Pancreas (tissue), 10 donors: Measurements from ENCODE around the gene LPAR1. TPM values are rescaled to one million over a fixed set of nuclear protein-coding genes. Genes with fewer than 3 reads are reported as not detected.

Experiments
- ATAC-seq, 4 donors: fragments of 200-7000 bp; cut with Tn5 transposase; one replicate each; pipeline versions ENCODE4 v1.8.0 to v1.9.1; 2020; ENCODE audit warnings: mild to moderate bottlenecking in 4 of 4, moderate library complexity in 4 of 4
- DNase-seq, 6 donors: peaks; one replicate each; pipeline ENCODE4 v3.0.0-alpha.2; 2020
- FAIRE-seq: peaks from 2 replicates; lab custom pipeline; 2012; peaks lifted over from hg19 to GRCh38; lab: Jason Lieb, UNC
- H3K27ac ChIP-seq, 4 donors: fragments of 200-600 bp; sonication (generic); 1 replicate in 3 of 4; 2 replicates in 1 of 4; pipeline versions ENCODE4 v1.5.0 to v1.8.0; 2020
- H3K27me3 ChIP-seq, 4 donors: fragments of 200-600 bp; one replicate each; pipeline ENCODE4 v1.8.0; 2021
- H3K36me3 ChIP-seq, 3 donors: fragments of 200-600 bp; sonication (generic) in 1 of 3; one replicate each; pipeline versions ENCODE4 v1.5.0 to v1.8.0; 2020 to 2021
- H3K4me1 ChIP-seq, 3 donors: fragments of 200-600 bp; one replicate each; pipeline ENCODE4 v1.8.0; 2021
- H3K4me3 ChIP-seq, 4 donors: fragments of 200-600 bp; sonication (generic) in 2 of 4; one replicate each; pipeline versions ENCODE4 v1.5.0 to v1.8.0; 2020 to 2021
- H3K9me3 ChIP-seq, 4 donors: fragments of 200-600 bp; one replicate each; pipeline ENCODE4 v1.8.0; 2021
- WGBS, 2 donors: extraction: QIAGEN DNeasy Blood & Tissue Kit; methylation state at CpG; one replicate each; pipeline ENCODE4 v1.1.7; 2013; 5-methylcytosine and 5-hydroxymethylcytosine counted together
- intact Hi-C, 3 donors: fragments of 100-400 bp; cut with DNase I; formaldehyde crosslinking; loops; one replicate each; pipeline versions ENCODE4 v1.11.1 to v1.14.2; 2022
- polyA plus RNA-seq, 2 donors: library from polyadenylated mRNA; stranded (reverse); fragments of 200-250 nt; gene quantifications; one replicate each; pipeline ENCODE4 v1.2.3, GENCODE V29; 2013
- total RNA-seq, 6 donors: library from RNA; stranded (reverse); fragmentation: NEBNext Ultra II Directional in 4 of 6; extraction: Animal tissue kit (Norgen Biotek cat#: 25700) in 4 of 6; gene quantifications; one replicate each; pipeline versions ENCODE4 v1.2.1 to v1.2.4, GENCODE V29; 2021 to 2023
- TF ChIP-seq, protein P1 (sequence below), 4 donors: fragments of 200-600 bp; sonication (generic) in 3 of 4; IDR thresholded peaks; one replicate each; pipeline versions ENCODE4 v1.5.0 to v1.8.0; 2021; ENCODE audit warnings: antibody characterized with exemption in 4 of 4
- donor health status: healthy with polysubstance abuse.
- donor health status: DM: no; HTN: no; CAD: no; lungs with moderate emphysema.
- donor health status: DM: no; HTN: no; CAD: no.
- donor health status: control.
- donor health status: control.
- donor health status: Bipolar disorder and iron deficiency.
- donor health status: DM: yes; HTN: yes; CAD: no.
- donor health status: DM: no; HTN: no; CAD: no.
- donor health status: DM: no; HTN: no; CAD: no.
- donor health status: DM: yes; HTN: yes; CAD: no.

Gene LPAR1
- total and polyA plus RNA-seq, 8 donors = 3.8 to 11.4 (median 5.2) TPM

DNA sequence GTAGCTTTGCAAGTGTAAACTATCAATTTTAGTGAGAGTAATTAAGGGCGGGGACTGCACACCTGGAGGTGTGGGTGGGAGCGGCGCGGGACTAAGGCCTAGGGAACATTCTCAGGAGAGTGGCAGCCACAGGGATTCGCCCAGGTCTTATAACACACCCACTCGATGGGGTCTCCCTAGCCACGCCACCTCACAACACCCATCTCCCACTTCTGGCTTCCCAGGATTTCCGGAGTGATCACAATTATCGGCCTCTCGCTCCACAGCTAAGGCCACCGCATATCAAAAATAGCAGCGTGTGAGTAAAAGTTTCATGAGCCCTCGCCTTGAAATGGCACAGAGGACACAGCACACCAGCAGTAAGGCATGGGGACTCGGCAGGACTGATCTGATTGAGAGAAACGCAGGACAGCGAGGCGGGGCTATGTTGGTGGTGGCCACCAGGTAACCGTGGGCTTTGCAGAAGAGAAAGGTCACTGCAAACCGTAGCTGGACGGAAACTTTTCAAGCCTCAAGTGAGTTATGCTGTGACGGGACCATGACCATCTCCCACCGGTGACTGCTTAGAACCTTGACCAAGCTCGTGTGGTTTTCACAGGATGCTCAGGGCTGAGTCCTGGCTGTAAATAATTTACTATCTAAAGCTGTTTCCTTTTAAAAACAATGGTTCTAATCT lies 1.1 kb upstream of the LPAR1 start:
- 7% methylated on average over 22 to 23 of the region's 23 CpGs for WGBS, 2 donors
- peaks cover 0 to 14% (median 3%) of the 10 kb centered on the region in 3 donors for H3K4me1 ChIP-seq
- no peaks in the 10 kb centered on the region for H3K36me3 ChIP-seq
- H3K27me3 ChIP-seq = no peaks in the 10 kb centered on the region
- peak overlapping the region; percentile 72 to 91 (median 84) for H3K27ac ChIP-seq
- TF ChIP-seq, protein P1, sequence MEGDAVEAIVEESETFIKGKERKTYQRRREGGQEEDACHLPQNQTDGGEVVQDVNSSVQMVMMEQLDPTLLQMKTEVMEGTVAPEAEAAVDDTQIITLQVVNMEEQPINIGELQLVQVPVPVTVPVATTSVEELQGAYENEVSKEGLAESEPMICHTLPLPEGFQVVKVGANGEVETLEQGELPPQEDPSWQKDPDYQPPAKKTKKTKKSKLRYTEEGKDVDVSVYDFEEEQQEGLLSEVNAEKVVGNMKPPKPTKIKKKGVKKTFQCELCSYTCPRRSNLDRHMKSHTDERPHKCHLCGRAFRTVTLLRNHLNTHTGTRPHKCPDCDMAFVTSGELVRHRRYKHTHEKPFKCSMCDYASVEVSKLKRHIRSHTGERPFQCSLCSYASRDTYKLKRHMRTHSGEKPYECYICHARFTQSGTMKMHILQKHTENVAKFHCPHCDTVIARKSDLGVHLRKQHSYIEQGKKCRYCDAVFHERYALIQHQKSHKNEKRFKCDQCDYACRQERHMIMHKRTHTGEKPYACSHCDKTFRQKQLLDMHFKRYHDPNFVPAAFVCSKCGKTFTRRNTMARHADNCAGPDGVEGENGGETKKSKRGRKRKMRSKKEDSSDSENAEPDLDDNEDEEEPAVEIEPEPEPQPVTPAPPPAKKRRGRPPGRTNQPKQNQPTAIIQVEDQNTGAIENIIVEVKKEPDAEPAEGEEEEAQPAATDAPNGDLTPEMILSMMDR (IDR thresholded peaks at IDR 0.05) = no peak
- peak; percentile 39 to 65 (median 56) for ATAC-seq
- FAIRE-seq = no peak
- DNase-seq = peak in 5 of 6 donors; percentile 21 to 66 (median 38)
- peak overlapping the region; percentile 49 to 80 (median 68) for H3K4me3 ChIP-seq
- intact Hi-C loops = no loop called here
- H3K9me3 ChIP-seq = no peaks in the 10 kb centered on the region

DNA sequence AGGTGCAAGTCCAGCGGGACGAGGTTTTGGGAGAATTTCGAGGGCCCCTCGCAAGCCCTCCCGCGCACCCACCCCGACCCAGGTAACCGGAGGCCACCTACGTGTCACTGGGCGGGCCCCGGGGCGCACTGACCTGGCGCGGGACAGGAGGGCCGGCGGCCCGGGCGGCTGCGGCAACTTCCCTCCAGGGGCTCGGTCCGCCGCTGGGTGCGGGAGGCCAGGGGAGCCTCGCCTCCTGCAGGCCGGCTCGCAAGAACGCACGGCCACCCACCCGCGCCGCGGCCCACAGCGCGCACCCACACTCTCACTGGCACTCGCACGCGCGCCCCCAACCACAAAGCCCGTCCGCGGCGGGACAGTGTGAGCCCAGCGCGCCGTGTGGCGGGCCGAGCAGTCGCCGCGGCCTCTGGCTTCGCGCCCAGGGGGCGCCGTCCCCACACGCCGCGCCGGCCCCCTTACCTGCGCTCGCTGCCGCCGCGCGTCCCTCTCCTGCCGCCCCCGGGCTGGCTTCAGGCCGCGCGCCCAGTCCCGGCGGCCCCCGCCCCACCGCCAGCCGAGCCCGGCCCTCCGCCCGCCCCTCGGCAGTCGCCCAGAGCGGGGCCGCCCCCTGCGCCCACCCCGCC lies 451 bp downstream of the LPAR1 start:
- Histone ChIP-seq H3K27ac (peak overlapping the region; percentile 32 to 91 (median 84)), H3K4me1 (peaks cover 0 to 14% (median 6%) of the 10 kb centered on the region in 3 donors), H3K36me3 (no peaks in the 10 kb centered on the region), H3K27me3 (no peaks in the 10 kb centered on the region), H3K4me3 (peak overlapping the region; percentile 55 to 80 (median 68)), H3K9me3 (no peaks in the 10 kb centered on the region)
- 1 to 2% methylated on average over 28 to 83 of the region's 83 CpGs for WGBS, 2 donors
- intact Hi-C loops = no loop called here
- TF ChIP-seq, protein P1 (IDR thresholded peaks at IDR 0.05) = no peak
- peak; percentile 50 to 64 (median 58) for ATAC-seq
- DNase-seq = peak; percentile 32 to 83 (median 52)
- FAIRE-seq = no peak

DNA sequence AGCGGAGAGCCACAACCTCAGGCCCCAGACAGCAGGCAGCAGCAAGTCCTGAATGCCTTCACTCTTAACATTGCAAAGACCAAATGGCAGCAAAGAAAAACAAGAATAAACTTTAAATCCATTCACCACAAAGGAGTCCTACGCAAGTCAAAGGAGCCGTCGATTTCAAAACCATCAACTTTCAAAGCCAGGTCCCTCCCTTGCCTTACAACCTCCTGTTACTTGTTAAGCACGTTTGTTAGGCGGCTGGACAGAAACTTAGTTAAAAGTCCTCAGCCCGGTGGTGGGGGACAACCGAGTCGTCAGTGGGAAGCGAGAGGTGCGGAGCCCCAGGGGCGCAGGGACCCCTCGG lies 938 bp downstream of the LPAR1 start:
- WGBS, 2 donors = 2 to 4% methylated on average over 13 of the region's 13 CpGs
- ATAC-seq (peak; percentile 12 to 22 (median 21)), DNase-seq (no peak), FAIRE-seq (no peak)
- intact Hi-C loops = no loop called here
- H3K4me3 ChIP-seq = peak overlapping the region; percentile 55 to 80 (median 68)
- no peaks in the 10 kb centered on the region for H3K36me3 ChIP-seq
- TF ChIP-seq, protein P1 (IDR thresholded peaks at IDR 0.05) = no peak
- H3K9me3 ChIP-seq = no peaks in the 10 kb centered on the region
- H3K27me3 ChIP-seq = no peaks in the 10 kb centered on the region
- peak overlapping the region; percentile 32 to 91 (median 78) for H3K27ac ChIP-seq
- peaks cover 0 to 14% (median 10%) of the 10 kb centered on the region in 3 donors for H3K4me1 ChIP-seq

DNA sequence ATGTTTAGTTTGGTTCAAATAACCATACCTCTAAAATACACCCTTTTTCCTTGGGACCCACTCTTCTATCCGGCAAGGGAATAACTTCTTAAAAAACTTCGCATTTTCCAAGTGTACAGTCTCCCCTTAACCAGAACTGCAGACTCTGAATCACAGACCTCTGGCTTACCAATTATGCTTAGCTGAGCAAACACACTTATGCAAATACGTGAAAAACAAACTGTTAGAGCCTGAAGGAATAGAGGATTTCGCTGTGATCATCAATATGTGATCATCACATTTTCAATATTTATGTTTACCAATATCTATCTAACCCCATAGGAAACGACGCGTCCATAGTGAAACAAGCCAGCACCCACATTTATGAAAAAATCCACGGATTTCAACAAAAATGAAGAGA lies 1.3 kb downstream of the LPAR1 start:
- ATAC-seq (no peak), DNase-seq (no peak), FAIRE-seq (no peak)
- H3K4me1 ChIP-seq = peaks cover 0 to 14% (median 10%) of the 10 kb centered on the region in 3 donors
- TF ChIP-seq, protein P1 (IDR thresholded peaks at IDR 0.05) = no peak
- WGBS, 2 donors = 6 to 9% methylated on average over 8 of the region's 8 CpGs
- no peaks in the 10 kb centered on the region for H3K9me3 ChIP-seq
- no peaks in the 10 kb centered on the region for H3K27me3 ChIP-seq
- H3K36me3 ChIP-seq = no peaks in the 10 kb centered on the region
- peak overlapping the region; percentile 32 to 91 (median 78) for H3K27ac ChIP-seq
- peak overlapping the region in 3 of 4 donors; percentile 55 to 80 (median 74) for H3K4me3 ChIP-seq
- intact Hi-C loops = no loop called here
